Fibroblast of lung (primary cell): ENCODE measurements around the gene NMUR1. TPM values are rescaled to one million over a fixed set of nuclear protein-coding genes. Genes with fewer than 3 reads are reported as not detected.

Source experiments
- DNase-seq, 2 donors: peaks; one replicate each; pipeline versions ENCODE4 v3.0.0 to v3.0.0-alpha.2; 2010; ENCODE audit warnings: low read depth in 2 of 2
- H2AFZ ChIP-seq: 2 replicates; pipeline ENCODE4 v1.5.1; 2012; ENCODE audit warnings: low read length, control low read depth, inconsistent platforms
- H3K27ac ChIP-seq: 2 replicates; pipeline ENCODE4 v1.5.1; 2011; ENCODE audit warnings: low read length, control low read depth; ENCODE audit not compliant: insufficient read depth
- H3K27me3 ChIP-seq: 2 replicates; pipeline ENCODE4 v1.5.1; 2011; ENCODE audit warnings: mild to moderate bottlenecking, low read length; ENCODE audit not compliant: control insufficient read depth, insufficient read depth
- H3K36me3 ChIP-seq: 2 replicates; pipeline ENCODE4 v1.5.1; 2011; ENCODE audit warnings: low read length; ENCODE audit not compliant: control insufficient read depth, insufficient read depth
- H3K4me1 ChIP-seq: 2 replicates; pipeline ENCODE4 v1.5.1; 2011; ENCODE audit warnings: low read length; ENCODE audit not compliant: control insufficient read depth, insufficient read depth; ENCODE audit errors: extremely low read depth
- H3K4me2 ChIP-seq: 2 replicates; pipeline ENCODE4 v1.5.1; 2011; ENCODE audit warnings: low read length, control low read depth; ENCODE audit not compliant: insufficient read depth; ENCODE audit errors: extremely low read depth
- H3K4me3 ChIP-seq, 4 experiments: fragments of 200-600 bp in 1 of 4; sonication (generic) in 1 of 4; replicated peaks in 1 of 4; 2 replicates each; pipeline ENCODE4 v1.5.1; 2011 to 2016; ENCODE audit warnings: low read length in 4 of 4, low read depth in 3 of 4, mild to moderate bottlenecking in 3 of 4, control low read depth in 2 of 4, inconsistent platforms in 1 of 4, mixed read lengths in 1 of 4; ENCODE audit not compliant: insufficient read depth in 1 of 4; ENCODE audit errors: control extremely low read depth in 1 of 4
- H3K79me2 ChIP-seq: 2 replicates; pipeline ENCODE4 v1.5.1; 2012; ENCODE audit warnings: mild to moderate bottlenecking, low read length, inconsistent platforms; ENCODE audit not compliant: control insufficient read depth, insufficient read depth
- H3K9ac ChIP-seq: 2 replicates; pipeline ENCODE4 v1.5.1; 2011; ENCODE audit warnings: mild to moderate bottlenecking, low read length, control low read depth; ENCODE audit not compliant: insufficient read depth
- H3K9me3 ChIP-seq: 2 replicates; pipeline ENCODE4 v1.5.1; 2012; ENCODE audit warnings: low read depth, low read length; ENCODE audit not compliant: control insufficient read depth, insufficient read depth
- H4K20me1 ChIP-seq: 2 replicates; pipeline ENCODE4 v1.5.1; 2011; ENCODE audit warnings: low read length; ENCODE audit not compliant: control insufficient read depth, insufficient read depth; ENCODE audit errors: extremely low read depth
- EZH2 ChIP-seq: IDR thresholded peaks from 2 replicates; pipeline ENCODE4 v1.5.1; 2012; ENCODE audit warnings: low read length, control low read depth, mild to moderate bottlenecking; ENCODE audit errors: missing control alignments
- polyA plus RNA-seq, 2 donors: library from polyadenylated mRNA; depleted of rRNA in 1 of 2; stranded (reverse) in 1 of 2; unstranded in 1 of 2; fragments of >200 nt; gene quantifications; 2 replicates each; pipeline ENCODE4 v1.2.1, GENCODE V29; 2011 to 2012; ENCODE audit warnings: missing spikeins in 1 of 2
- total RNA-seq: library from RNA; depleted of rRNA; stranded (reverse); fragments of >200 nt; gene quantifications from 2 replicates; pipeline ENCODE4 v1.2.1, GENCODE V29; 2014
- TF ChIP-seq, protein P1 (sequence below), 2 donors: IDR thresholded peaks in 1 of 2; conservative IDR thresholded peaks in 1 of 2; 1 replicate in 1 of 2; 2 replicates in 1 of 2; pipeline ENCODE4 v1.5.1; 2011 to 2012; ENCODE audit warnings: low read length in 2 of 2, control low read depth in 1 of 2, inconsistent platforms in 1 of 2, low read depth in 1 of 2, mild to moderate bottlenecking in 1 of 2

NMUR1 gene
- total and polyA plus RNA-seq, 2 donors (not counting 1 experiment from before 2014, with no cell fraction given) = 0.01 to 0.50 TPM

DNA sequence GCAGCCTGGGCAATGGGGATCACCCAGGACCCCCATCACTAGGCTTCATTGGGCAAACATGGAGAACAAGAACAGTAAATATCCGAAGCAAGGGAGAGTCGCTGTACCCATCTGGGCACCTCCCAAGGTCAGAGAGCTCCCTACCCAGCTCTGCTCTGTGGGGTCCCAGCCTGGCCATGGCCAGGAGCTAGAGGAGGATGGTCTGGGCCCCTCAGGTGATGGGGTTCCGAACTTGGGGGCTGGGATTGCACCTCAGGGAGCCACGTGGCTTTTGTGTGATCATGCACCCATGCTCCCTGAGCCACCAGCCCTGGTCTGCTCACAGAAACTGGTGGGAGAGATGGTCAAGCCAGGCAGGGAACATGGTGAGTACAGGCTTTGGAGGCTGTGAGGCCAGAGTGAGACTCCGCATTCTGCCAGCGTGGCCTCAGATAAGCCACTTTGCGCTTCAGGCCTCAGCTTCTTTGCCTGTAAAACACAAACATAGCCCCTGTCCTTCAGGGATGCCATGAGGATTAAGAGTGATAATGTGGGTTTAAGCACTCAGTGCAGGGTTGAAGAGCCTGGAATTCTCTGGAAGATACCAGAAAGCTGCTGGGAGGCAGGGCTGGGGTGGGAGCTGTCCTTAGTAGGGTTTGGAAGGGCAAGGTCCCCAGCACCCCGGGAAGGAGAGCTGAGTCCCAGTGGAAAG is 3.0 kb upstream of the NMUR1 start:
- Histone ChIP-seq H3K79me2 (no peaks in the 10 kb centered on the region), H2AFZ (no peak overlapping the region), H3K27ac (no peak overlapping the region), H4K20me1 (no peaks in the 10 kb centered on the region), H3K9me3 (no peaks in the 10 kb centered on the region), H3K4me2 (no peak overlapping the region), H3K9ac (no peak overlapping the region), H3K4me1 (no peaks in the 10 kb centered on the region), H3K27me3 (peaks cover 13% of the 10 kb centered on the region), H3K4me3 (no peak overlapping the region), H3K36me3 (no peaks in the 10 kb centered on the region)
- no peak for DNase-seq
- TF ChIP-seq EZH2 = no peak
- TF ChIP-seq, protein P1, sequence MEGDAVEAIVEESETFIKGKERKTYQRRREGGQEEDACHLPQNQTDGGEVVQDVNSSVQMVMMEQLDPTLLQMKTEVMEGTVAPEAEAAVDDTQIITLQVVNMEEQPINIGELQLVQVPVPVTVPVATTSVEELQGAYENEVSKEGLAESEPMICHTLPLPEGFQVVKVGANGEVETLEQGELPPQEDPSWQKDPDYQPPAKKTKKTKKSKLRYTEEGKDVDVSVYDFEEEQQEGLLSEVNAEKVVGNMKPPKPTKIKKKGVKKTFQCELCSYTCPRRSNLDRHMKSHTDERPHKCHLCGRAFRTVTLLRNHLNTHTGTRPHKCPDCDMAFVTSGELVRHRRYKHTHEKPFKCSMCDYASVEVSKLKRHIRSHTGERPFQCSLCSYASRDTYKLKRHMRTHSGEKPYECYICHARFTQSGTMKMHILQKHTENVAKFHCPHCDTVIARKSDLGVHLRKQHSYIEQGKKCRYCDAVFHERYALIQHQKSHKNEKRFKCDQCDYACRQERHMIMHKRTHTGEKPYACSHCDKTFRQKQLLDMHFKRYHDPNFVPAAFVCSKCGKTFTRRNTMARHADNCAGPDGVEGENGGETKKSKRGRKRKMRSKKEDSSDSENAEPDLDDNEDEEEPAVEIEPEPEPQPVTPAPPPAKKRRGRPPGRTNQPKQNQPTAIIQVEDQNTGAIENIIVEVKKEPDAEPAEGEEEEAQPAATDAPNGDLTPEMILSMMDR (conservative IDR thresholded peaks at IDR 0.05 in 1 of 2, IDR thresholded peaks at IDR 0.05 in 1 of 2; ENCODE audit: low read depth in 1 of 2, low read length in 2 of 2) = no peak

DNA sequence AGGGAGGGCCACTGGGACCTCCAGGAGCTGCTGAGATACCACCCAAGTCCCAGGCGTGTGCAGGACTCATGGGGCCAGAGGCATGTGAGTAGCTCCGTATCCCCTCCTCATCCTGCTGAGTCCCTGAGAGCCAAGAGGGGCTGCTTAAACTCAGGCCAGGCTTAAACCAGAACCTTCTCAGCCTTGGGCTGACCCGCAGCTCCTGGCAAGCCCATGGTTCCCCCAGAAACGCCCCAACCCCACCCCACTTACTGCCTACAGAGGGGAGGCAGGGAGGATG is 2.5 kb upstream of the NMUR1 start:
- Histone ChIP-seq H3K4me2 (no peak overlapping the region), H3K36me3 (no peaks in the 10 kb centered on the region), H3K4me3 (no peak overlapping the region), H3K27me3 (peaks cover 13% of the 10 kb centered on the region), H3K9ac (no peak overlapping the region), H4K20me1 (no peaks in the 10 kb centered on the region), H3K79me2 (no peaks in the 10 kb centered on the region), H2AFZ (no peak overlapping the region), H3K9me3 (no peaks in the 10 kb centered on the region), H3K27ac (no peak overlapping the region), H3K4me1 (no peaks in the 10 kb centered on the region)
- TF ChIP-seq, protein P1 (conservative IDR thresholded peaks at IDR 0.05 in 1 of 2, IDR thresholded peaks at IDR 0.05 in 1 of 2; ENCODE audit: low read depth in 1 of 2, low read length in 2 of 2) = no peak
- TF ChIP-seq EZH2 = no peak
- no peak for DNase-seq

DNA sequence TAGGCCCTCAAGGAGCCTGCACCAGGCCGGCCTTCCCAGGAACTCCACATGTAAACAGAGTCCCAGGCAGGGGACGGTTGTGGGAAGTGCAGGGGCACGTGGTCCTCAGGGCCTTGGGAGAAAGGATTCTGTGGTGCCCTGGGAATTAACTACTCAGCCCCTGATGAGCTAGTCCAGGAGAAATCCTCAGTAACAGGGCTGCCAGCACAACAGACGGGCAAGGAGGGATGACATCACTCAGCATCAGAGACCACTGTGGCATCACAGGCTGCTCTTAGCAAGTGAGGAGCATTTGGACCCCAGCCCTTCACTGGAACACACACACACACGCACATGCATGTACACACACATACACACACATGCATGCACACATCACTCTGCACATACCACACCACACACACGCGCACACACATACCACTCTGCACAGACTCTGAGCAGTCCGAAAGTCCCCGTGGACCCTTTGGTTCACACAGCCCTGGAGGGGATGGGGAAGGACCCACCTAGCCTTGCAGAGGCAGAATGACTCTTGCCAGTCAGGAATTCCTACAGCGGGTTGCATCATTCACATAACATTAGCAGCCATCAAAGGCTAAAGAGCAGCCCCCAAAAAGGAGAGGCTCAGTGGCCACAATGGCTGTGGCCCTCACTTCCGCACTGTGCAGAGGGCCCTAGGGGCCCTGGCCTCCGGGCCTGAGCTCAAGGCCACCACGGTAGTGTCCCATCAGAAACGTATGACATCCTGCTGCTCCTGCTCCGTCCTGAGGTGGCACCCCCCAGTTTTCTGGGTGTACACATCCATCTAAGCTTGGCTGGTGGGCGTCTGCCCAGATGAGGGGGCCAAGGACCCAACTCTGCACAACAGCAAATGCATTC is 1.9 kb upstream of the NMUR1 start:
- no peaks in the 10 kb centered on the region for H3K9me3 ChIP-seq
- H3K79me2 ChIP-seq = no peaks in the 10 kb centered on the region
- H3K36me3 ChIP-seq = no peaks in the 10 kb centered on the region
- no peak overlapping the region for H3K9ac ChIP-seq
- H3K4me2 ChIP-seq = no peak overlapping the region
- peak; percentile 8 to 22 for DNase-seq
- no peak overlapping the region for H3K4me3 ChIP-seq
- no peak overlapping the region for H3K27ac ChIP-seq
- no peaks in the 10 kb centered on the region for H3K4me1 ChIP-seq
- H4K20me1 ChIP-seq = no peaks in the 10 kb centered on the region
- H2AFZ ChIP-seq = no peak overlapping the region
- H3K27me3 ChIP-seq = peaks cover 13% of the 10 kb centered on the region
- TF ChIP-seq, protein P1 (conservative IDR thresholded peaks at IDR 0.05 in 1 of 2, IDR thresholded peaks at IDR 0.05 in 1 of 2; ENCODE audit: low read depth in 1 of 2, low read length in 2 of 2) = no peak
- no peak for TF ChIP-seq EZH2
